Activated gamma-delta T cell treated with anti-CD3 and anti-CD28 coated beads, Interleukin-2, amount 50 U/mL, for 16 hours (primary cell): ENCODE measurements around the gene SPEM1.
A peak's percentile ranks its signal among the peaks of the same experiment; 100 is the strongest.

Experiments used
- DNase-seq: peaks from one replicate; pipeline ENCODE4 v3.0.0-alpha.2; 2020; ENCODE audit warnings: low read depth

The SPEM1 gene

GRCh38 chr17:7403043-7403726, 16.9 kb upstream of the SPEM1 start:
- DNase-seq = no peak

DNA sequence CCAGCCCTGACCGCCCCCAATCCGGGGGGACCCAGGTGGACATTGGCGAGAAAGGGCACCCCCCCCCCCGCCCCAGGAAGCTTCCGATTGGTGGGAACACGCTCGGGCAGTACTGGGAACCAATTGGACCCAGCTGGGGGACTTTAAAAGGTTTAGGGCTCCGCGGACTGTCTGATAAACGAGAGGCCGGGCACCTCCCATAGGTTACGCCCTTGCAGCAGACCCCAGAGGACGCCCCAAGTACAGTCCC, 16.5 kb upstream of the SPEM1 start:
- DNase-seq = no peak

DNA sequence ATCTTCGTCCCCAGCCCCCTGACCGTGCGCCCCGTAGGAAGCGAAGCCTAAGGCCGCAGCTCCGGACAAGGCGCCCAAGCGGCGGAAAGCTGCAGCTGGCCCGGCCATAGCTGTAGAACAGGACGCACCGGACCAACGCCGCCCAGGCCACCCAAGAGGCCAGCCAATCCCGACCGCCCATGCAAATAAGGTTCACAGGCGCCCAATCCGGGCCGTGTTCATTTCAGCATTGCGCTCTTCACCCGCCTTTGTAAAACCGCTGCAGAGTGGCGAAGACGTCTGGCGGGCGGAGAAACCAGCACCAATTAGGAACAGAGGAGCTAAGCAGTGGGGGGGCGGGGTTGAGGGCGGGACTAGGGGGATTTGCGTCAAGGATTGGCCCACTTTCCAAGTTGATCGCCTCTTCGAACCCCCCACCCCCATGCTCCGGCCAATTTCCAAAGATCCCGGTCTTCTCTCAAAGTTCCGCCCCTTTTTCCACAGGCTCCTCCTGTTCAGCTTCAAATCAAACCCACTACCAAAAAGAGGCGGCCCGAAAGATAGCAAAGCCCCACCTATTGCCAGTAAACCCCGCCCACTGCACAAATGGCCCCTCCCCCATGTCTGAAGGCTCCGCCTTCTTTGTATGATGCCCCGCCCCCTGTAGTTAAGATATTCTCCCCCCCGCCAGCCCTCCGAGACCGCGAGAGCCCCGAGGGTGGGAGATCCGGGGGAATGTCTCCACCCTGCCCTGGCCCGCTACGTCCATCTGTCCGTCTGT, 16.0 kb upstream of the SPEM1 start, which contains the start of gene TMEM256:
TMEM256 (minus strand) TSS at position 121 of the 760 bp plus-strand sequence; CDS start at position 108, 13 bp downstream.
- peak; percentile 92 for DNase-seq

- no peak for DNase-seq
Measured at GRCh38 chr17:7404737-7405349, 15.3 kb upstream of the SPEM1 start.

DNA sequence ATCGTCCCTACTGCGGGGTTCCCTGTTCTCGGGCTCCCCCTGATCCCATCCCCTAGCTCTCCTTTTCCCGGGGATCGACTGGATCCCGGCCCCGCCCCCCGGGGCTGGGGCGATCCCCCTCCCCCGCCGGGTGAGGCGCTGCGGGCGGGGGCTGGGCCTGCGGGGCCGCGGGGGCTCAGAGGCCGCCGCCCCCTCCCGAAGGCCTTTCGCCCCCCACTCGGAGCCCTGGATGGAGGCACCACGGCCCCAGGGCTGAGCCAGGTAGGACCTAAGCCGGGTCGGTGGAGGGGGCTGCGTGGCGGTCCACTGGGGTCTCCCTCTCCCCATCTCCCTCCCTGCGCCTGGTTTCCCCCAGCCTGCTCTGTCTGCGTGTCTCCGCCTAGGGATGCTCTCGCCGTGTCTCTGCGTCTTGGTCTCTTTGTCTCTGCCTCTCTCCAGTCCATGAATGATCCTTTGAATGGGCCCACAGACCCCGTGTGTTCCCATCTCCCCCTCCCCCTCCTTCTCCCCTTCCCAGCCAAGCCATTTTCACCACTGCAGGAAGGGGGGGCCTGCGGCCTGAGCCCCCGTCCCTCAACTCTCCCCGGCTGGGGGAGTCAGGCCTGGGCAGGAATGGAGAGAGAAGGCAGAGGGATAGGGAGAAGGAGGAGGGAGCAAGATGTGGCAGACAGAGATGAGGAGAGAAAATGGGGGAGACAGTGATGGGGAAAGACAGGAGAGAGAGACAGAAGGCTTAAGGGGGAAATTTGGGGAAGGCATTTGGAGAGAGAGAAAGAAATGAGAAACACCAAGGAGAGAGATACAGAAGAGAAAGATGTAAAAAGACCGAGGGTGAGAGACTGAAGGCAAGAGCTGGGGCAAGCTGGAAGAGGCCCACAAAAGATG, 14.5 kb upstream of the SPEM1 start:
- DNase-seq = no peak

- no peak for DNase-seq
Measured at GRCh38 chr17:7406235-7406825, 13.8 kb upstream of the SPEM1 start.

DNA sequence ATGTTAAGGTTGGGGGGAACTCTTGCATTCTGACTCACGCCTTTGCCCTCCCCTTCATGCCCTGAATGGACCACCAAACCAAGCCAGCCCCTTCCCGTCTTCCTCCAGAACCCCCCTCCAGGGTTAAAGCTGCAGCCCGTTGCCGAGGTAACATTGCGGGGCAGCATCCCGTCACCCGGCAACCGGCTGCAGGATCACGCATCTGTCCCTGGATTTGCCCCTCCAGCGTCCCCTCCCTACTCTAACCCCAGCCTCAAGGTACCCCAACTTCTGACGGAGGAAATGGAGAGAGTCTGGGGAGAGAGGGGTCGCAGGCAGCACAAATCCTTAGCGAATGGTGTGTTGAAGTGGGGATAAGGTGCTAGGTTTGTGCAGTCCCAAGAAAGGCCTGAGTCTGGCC, 13.0 kb upstream of the SPEM1 start:
- no peak for DNase-seq

DNA sequence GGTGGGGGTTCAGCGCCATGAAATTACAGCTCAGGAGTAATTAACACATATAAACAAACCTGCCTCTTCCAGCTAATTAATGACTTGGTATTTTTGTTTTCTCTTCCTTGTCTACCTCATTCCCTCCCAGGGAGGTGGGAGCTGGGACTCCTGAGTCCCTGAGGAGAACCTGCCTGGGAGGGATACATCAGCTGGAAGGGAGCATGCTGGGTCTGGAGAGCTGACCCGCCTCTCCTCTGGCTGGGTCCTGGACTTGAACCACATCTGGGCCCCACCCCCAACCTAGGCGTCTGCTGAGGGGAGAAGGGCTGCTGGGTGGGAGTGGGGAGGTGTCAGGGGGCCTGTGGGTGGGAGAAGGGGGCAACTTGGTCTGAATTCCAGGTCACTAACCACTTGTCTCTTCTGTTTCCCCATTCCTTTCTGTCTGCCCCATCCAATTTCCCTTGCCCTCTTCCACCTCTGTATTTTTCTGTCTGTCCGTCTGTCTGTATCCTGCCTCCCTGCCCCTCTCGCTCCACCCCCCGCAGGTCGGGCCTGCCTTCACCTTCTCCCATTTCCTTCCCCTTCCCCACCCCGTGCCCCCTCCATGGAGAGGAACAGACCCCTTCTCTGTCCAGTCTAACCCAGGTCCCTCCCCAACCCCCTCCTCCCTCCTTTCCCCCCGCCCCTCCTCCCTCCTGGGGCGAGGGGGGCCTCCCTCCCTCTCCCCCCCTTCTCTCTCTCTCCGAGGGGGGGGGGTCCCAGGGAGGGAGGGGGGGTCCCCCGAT, 12.5 kb upstream of the SPEM1 start, which contains the start of gene NLGN2:
NLGN2 (plus strand) TSS at position 361 of the 767 bp plus-strand sequence. CDS start 411 bp downstream, outside the sequence.
- DNase-seq = no peak

- no peak for DNase-seq
Measured at GRCh38 chr17:7408252-7408727, 11.8 kb upstream of the SPEM1 start.

DNA sequence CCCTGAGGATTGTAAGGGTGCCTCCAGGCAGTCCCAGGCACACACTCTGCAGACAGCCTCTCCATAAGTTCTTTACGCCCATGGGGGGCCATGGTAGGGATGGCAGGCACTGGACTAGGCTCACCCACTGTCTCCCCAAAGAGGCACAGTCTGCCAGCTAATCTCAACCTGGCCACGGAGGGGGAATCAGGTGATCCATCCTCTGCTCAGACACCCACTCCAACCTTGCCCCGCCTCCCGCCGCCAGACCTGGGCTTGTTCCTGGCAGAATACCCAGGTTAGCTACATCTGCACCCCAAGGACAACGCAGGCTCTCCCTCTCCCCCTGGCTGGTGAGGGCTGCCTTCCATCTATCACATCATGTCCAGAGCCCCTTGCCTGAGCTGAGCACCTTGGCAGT, 11.3 kb upstream of the SPEM1 start:
- DNase-seq = no peak

DNA sequence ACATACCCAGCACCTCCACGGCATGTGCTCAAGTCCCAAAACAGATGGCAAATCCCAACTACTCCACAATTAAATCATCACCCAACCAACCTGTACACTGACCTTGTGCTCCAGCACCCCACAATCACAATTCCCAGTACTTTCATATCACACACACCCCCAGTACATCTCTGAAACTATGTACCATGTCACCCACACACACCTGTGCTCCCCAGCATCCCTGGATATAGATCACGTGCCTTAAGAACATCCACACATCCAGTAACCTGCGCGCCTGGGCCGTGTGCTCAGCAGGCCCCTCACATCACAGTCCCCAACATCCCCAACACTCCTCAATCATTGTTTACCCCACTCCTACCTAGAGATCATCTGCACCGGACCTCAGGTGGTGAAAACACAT, 10.4 kb upstream of the SPEM1 start:
- DNase-seq = no peak

- DNase-seq = no peak
Measured at GRCh38 chr17:7410634-7411426, 9.3 kb upstream of the SPEM1 start.

- DNase-seq = no peak
Measured at GRCh38 chr17:7411427-7411750, 8.7 kb upstream of the SPEM1 start.

DNA sequence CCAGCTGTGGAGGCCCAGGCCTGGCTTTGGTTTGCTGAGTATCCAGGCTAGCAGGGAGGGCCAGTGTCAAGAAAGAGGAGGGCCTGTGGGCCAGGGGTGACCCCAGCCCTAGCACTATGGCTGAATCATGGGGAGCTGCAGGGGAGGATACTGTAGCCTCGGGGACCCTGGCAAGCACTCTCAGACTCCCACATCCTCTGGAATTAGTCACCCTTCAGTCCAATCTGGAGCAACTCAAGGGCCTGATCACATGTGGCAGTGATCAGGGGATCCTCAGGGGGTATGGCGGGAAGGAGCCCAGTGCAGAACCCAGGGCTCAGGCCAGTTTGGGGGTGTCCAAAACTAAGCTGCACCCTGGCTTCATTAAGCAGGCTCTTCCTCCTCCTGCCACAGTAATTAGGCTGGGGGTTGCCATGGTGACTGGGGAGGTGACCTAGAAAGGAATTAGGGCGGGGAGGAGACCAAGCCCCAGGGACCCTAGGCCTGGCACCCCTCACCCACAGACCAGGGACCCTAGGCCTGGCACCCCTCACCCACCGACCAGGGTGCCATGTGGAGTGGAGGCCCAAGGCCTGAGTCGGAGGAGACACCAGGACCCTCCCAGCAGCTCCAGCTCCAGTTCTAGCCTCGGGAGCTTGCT, 6.7 kb upstream of the SPEM1 start:
- DNase-seq = no peak

DNA sequence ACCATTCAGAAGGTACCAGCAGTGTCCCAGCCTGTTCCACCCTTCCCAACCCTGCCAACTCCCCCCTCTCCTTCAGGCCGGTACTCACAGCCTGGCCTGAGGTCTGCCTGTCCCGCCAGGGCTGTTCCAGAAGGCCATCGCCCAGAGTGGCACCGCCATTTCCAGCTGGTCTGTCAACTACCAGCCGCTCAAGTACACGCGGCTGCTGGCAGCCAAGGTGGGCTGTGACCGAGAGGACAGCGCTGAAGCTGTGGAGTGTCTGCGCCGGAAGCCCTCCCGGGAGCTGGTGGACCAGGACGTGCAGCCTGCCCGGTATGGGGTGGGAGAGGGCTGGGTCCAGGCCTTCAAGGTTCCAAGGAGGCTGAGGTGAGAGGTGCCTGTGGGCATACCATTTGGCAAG, 5.3 kb upstream of the SPEM1 start:
- DNase-seq = no peak

GRCh38 chr17:7415784-7416183, 4.3 kb upstream of the SPEM1 start:
- no peak for DNase-seq

DNA sequence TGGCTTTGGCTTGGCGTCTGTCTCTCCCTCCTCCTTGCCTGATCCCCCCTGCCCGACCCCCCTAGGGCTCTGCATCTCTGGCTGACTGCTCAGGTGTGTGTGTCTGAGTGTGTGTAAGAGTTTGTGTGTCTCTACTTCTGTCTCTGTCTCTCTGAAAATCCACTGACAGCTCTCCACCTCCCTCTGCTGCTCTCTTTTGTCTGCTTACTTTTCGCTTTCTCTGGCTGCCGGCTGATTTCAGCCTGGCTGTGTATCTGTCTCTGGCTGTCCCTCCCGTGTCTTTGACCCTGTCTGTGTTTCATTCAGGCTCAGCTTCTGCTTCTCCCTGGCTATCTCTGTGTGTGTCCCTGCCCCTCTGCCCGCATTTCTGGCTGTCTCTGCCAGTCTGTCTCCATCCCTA, 3.8 kb upstream of the SPEM1 start:
- DNase-seq = no peak

GRCh38 chr17:7417056-7417655, 3.0 kb upstream of the SPEM1 start:
- no peak for DNase-seq

- no peak for DNase-seq
Measured at GRCh38 chr17:7418472-7419152, 1.5 kb upstream of the SPEM1 start.
